ENCODE data around the gene GABRB2. TPM values are rescaled to one million over a fixed set of nuclear protein-coding genes. Genes with fewer than 3 reads are reported as not detected.
"Not testable (repeated sequence)": the region's sequence is repeated elsewhere in the genome, so short reads cannot be mapped to it uniquely, and the experiment has no call there.

Gene GABRB2
- total RNA-seq, 1 donor from 2014 or later = 0.56 TPM

- no peak for TF ChIP-seq CTCF (IDR thresholded peaks at IDR 0.05)
- DNase-seq (no peak), ATAC-seq (peak in 1 of 2 donors; percentile 45)
- H3K9me3 ChIP-seq = no peaks in the 10 kb centered on the region
- no peak overlapping the region for H3K27ac ChIP-seq
- intact Hi-C loops (cut with DNase I) = no loop called here
- H3K4me1 ChIP-seq = no peaks in the 10 kb centered on the region
- no peaks in the 10 kb centered on the region for H3K36me3 ChIP-seq
- H3K4me3 ChIP-seq = no peak overlapping the region
- H3K27me3 ChIP-seq (ENCODE audit: low read depth) = no peaks in the 10 kb centered on the region
Observed at GRCh38 chr5:161530700-161531099, 15.8 kb downstream of the GABRB2 start.

GRCh38 chr5:161513942-161514341, 32.6 kb downstream of the GABRB2 start:
- no peaks in the 10 kb centered on the region for H3K9me3 ChIP-seq
- H3K27me3 ChIP-seq (ENCODE audit: low read depth) = no peaks in the 10 kb centered on the region
- DNase-seq (no peak), ATAC-seq (no peak)
- no peaks in the 10 kb centered on the region for H3K4me1 ChIP-seq
- intact Hi-C loops (cut with DNase I) = no loop called here
- H3K4me3 ChIP-seq = no peak overlapping the region
- no peaks in the 10 kb centered on the region for H3K36me3 ChIP-seq
- H3K27ac ChIP-seq = no peak overlapping the region
- no peak for TF ChIP-seq CTCF (IDR thresholded peaks at IDR 0.05)

- ATAC-seq (no peak), DNase-seq (no peak)
- no peaks in the 10 kb centered on the region for H3K4me1 ChIP-seq
- intact Hi-C loops (cut with DNase I) = no loop called here
- no peak overlapping the region for H3K27ac ChIP-seq
- no peaks in the 10 kb centered on the region for H3K27me3 ChIP-seq (ENCODE audit: low read depth)
- H3K9me3 ChIP-seq = no peaks in the 10 kb centered on the region
- H3K36me3 ChIP-seq = no peaks in the 10 kb centered on the region
- H3K4me3 ChIP-seq = no peak overlapping the region
- TF ChIP-seq CTCF (IDR thresholded peaks at IDR 0.05) = no peak
Observed at GRCh38 chr5:161507591-161507990, 38.9 kb downstream of the GABRB2 start.

GRCh38 chr5:161505160-161505559, 41.4 kb downstream of the GABRB2 start:
- DNase-seq; H3K27ac ChIP-seq; H3K36me3 ChIP-seq; intact Hi-C loops (cut with DNase I); H3K4me1 ChIP-seq; H3K4me3 ChIP-seq; H3K27me3 ChIP-seq (ENCODE audit: low read depth); ATAC-seq; H3K9me3 ChIP-seq: not testable (repeated sequence)

GRCh38 chr5:161498531-161498930, 48.0 kb downstream of the GABRB2 start:
- intact Hi-C loops (cut with DNase I) = no loop called here
- ATAC-seq = no peak
- H3K4me1 ChIP-seq = no peaks in the 10 kb centered on the region

GRCh38 chr5:161483721-161484120, 62.8 kb downstream of the GABRB2 start:
- no peak for TF ChIP-seq CTCF (IDR thresholded peaks at IDR 0.05)
- H3K4me3 ChIP-seq = no peak overlapping the region
- H3K36me3 ChIP-seq = no peaks in the 10 kb centered on the region
- DNase-seq (no peak), ATAC-seq (no peak)
- H3K9me3 ChIP-seq = no peaks in the 10 kb centered on the region
- intact Hi-C loops (cut with DNase I) = no loop called here
- no peaks in the 10 kb centered on the region for H3K27me3 ChIP-seq (ENCODE audit: low read depth)
- no peaks in the 10 kb centered on the region for H3K4me1 ChIP-seq
- H3K27ac ChIP-seq = no peak overlapping the region

More at GRCh38 chr5:161498531-161498930, 48.0 kb downstream of the GABRB2 start:
- no peak for TF ChIP-seq CTCF (IDR thresholded peaks at IDR 0.05)
- Histone ChIP-seq H3K36me3 (no peaks in the 10 kb centered on the region), H3K27me3 (ENCODE audit: low read depth) (no peaks in the 10 kb centered on the region), H3K4me3 (no peak overlapping the region), H3K27ac (no peak overlapping the region), H3K9me3 (peaks cover 4% of the 10 kb centered on the region)
- no peak for DNase-seq

All from lower lobe of right lung (tissue), 2 donors.